Small intestine (tissue), 16 donors: ENCODE data around the gene SDCBP2. TPM values are rescaled to one million over a fixed set of nuclear protein-coding genes. Genes with fewer than 3 reads are reported as not detected.
A peak's percentile ranks its signal among the peaks of the same experiment; 100 is the strongest.

ENCODE experiments used
- DNase-seq, 2 donors: peaks; one replicate each; pipeline versions ENCODE4 v3.0.0 to v3.0.0-alpha.2; 2013
- FAIRE-seq: peaks from 2 replicates; lab custom pipeline; 2012; peaks lifted over from hg19 to GRCh38; lab: Jason Lieb, UNC
- H3K27ac ChIP-seq, 3 donors: one replicate each; pipeline ENCODE4 v1.5.1; 2013; ENCODE audit warnings: low read length in 2 of 3, mild to moderate bottlenecking in 2 of 3, control low read depth in 1 of 3, inconsistent platforms in 1 of 3, low read depth in 1 of 3, moderate library complexity in 1 of 3
- H3K27me3 ChIP-seq, 3 donors: one replicate each; pipeline ENCODE4 v1.6.1; 2013; ENCODE audit warnings: low read length in 3 of 3, inconsistent platforms in 1 of 3; ENCODE audit not compliant: control insufficient read depth in 3 of 3, insufficient read depth in 3 of 3
- H3K36me3 ChIP-seq, 3 donors: one replicate each; pipeline ENCODE4 v1.6.1; 2013; ENCODE audit warnings: low read length in 3 of 3, inconsistent platforms in 1 of 3, low read depth in 1 of 3, mild to moderate bottlenecking in 1 of 3, moderate library complexity in 1 of 3; ENCODE audit not compliant: control insufficient read depth in 3 of 3, insufficient read depth in 2 of 3
- H3K4me1 ChIP-seq, 3 donors: one replicate each; pipeline ENCODE4 v1.6.1; 2013; ENCODE audit warnings: low read length in 2 of 3, inconsistent platforms in 1 of 3, low read depth in 1 of 3, mild to moderate bottlenecking in 1 of 3, moderate library complexity in 1 of 3; ENCODE audit not compliant: control insufficient read depth in 3 of 3, insufficient read depth in 2 of 3
- H3K4me3 ChIP-seq, 3 donors: one replicate each; pipeline ENCODE4 v1.5.1; 2013; ENCODE audit warnings: low read length in 3 of 3, control low read depth in 1 of 3, inconsistent platforms in 1 of 3, low read depth in 1 of 3, mild to moderate bottlenecking in 1 of 3, moderate library complexity in 1 of 3
- H3K9me3 ChIP-seq, 2 donors: one replicate each; pipeline ENCODE4 v1.6.1; 2013; ENCODE audit warnings: low read depth in 1 of 2, low read length in 1 of 2; ENCODE audit not compliant: control insufficient read depth in 2 of 2, insufficient read depth in 1 of 2
- WGBS, 3 donors: extraction: QIAGEN DNeasy Blood & Tissue Kit; methylation state at CpG; one replicate each; pipeline ENCODE4 v1.1.7; 2013; 5-methylcytosine and 5-hydroxymethylcytosine counted together
- long read RNA-seq, 10 donors: transcript quantifications; one replicate each; lab custom pipeline, GENCODE V29; 2026
- polyA plus RNA-seq, 4 donors: library from polyadenylated mRNA; stranded (reverse) in 3 of 4; unstranded in 1 of 4; fragments of 200-250 nt in 3 of 4; fragments of 120-200 nt in 1 of 4; gene quantifications; one replicate each; pipeline versions ENCODE4 v1.2.1 to v1.2.3, GENCODE V29; 2013
- donor health status: healthy with polysubstance abuse.
- donor health status: control.
- donor health status: control.
- donor health status: Bipolar disorder and iron deficiency.
- donor health status: healthy.

Gene SDCBP2, protein sequence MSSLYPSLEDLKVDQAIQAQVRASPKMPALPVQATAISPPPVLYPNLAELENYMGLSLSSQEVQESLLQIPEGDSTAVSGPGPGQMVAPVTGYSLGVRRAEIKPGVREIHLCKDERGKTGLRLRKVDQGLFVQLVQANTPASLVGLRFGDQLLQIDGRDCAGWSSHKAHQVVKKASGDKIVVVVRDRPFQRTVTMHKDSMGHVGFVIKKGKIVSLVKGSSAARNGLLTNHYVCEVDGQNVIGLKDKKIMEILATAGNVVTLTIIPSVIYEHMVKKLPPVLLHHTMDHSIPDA
- polyA plus RNA-seq = 100 to 1,000 TPM in 3 of 4 donors, 10 to 100 TPM in 1; 94.4 to 724 (median 292) TPM
- long read RNA-seq, donor 1, transcript SDCBP2-202 (9 exons, 1,519 nt) = major isoform, 57 of 90 reads
- long read RNA-seq, donor 1, transcript SDCBP2-203 (5 exons, 1,261 nt) = minor isoform, 6 of 90 reads
- long read RNA-seq, donor 1, partial matches to known transcripts = 24 of 90 reads
- long read RNA-seq, donor 1, other reads (novel, unspliced or antisense) = 0 of 90 reads
- long read RNA-seq, donor 2, transcript SDCBP2-202 (9 exons, 1,519 nt) = major isoform, 17 of 22 reads
- long read RNA-seq, donor 2, partial matches to known transcripts = 5 of 22 reads
- long read RNA-seq, donor 2, other reads (novel, unspliced or antisense) = 0 of 22 reads
- long read RNA-seq, donor 3, transcript SDCBP2-202 (9 exons, 1,519 nt) = major isoform, 6 of 14 reads
- long read RNA-seq, donor 3, partial matches to known transcripts = 5 of 14 reads
- long read RNA-seq, donor 3, other reads (novel, unspliced or antisense) = 0 of 14 reads
- long read RNA-seq, donor 4, partial matches to known transcripts = 0 of 1 reads
- long read RNA-seq, donor 4, other reads (novel, unspliced or antisense) = 0 of 1 reads
- long read RNA-seq, donor 5, transcript SDCBP2-202 (9 exons, 1,519 nt) = major isoform, 7 of 7 reads
- long read RNA-seq, donor 5, partial matches to known transcripts = 0 of 7 reads
- long read RNA-seq, donor 5, other reads (novel, unspliced or antisense) = 0 of 7 reads
- long read RNA-seq, donor 6, transcript SDCBP2-202 (9 exons, 1,519 nt) = major isoform, 31 of 40 reads
- long read RNA-seq, donor 6, partial matches to known transcripts = 9 of 40 reads
- long read RNA-seq, donor 6, other reads (novel, unspliced or antisense) = 0 of 40 reads
- long read RNA-seq, donor 7, partial matches to known transcripts = 0 of 1 reads
- long read RNA-seq, donor 7, other reads (novel, unspliced or antisense) = 0 of 1 reads
- long read RNA-seq, donor 8, partial matches to known transcripts = 0 of 1 reads
- long read RNA-seq, donor 8, other reads (novel, unspliced or antisense) = 0 of 1 reads
- long read RNA-seq, donor 9, transcript SDCBP2-202 (9 exons, 1,519 nt) = major isoform, 5 of 6 reads
- long read RNA-seq, donor 9, partial matches to known transcripts = 0 of 6 reads
- long read RNA-seq, donor 9, other reads (novel, unspliced or antisense) = 0 of 6 reads
- long read RNA-seq, donor 10, transcript SDCBP2-202 (9 exons, 1,519 nt) = major isoform, 24 of 29 reads
- long read RNA-seq, donor 10, partial matches to known transcripts = 5 of 29 reads
- long read RNA-seq, donor 10, other reads (novel, unspliced or antisense) = 0 of 29 reads

- Histone ChIP-seq H3K27ac (peak within 1 kb of the TSS; percentile 98 to 99 (median 98)), H3K36me3 (peaks cover 0 to 46% (median 0%) of the 10 kb centered on the region in 3 donors), H3K4me3 (peak within 1 kb of the TSS; percentile 6 to 85 (median 66)), H3K4me1 (peaks cover 5 to 51% (median 15%) of the 10 kb centered on the region in 3 donors), H3K27me3 (no peaks in the 10 kb centered on the region), H3K9me3 (peaks cover 0 to under 1% of the 10 kb centered on the region in 2 donors)
- DNase-seq = peak; percentile 92 to 98
- no peak for FAIRE-seq
- 8 to 56% (median 44%) methylated on average over 8 of the region's 8 CpGs for WGBS, 3 donors
These were observed at the start of gene SDCBP2 for GRCh38 chr20:1328680-1329330. Gene SDCBP2, minus strand, starts transcription at chr20:1329139. Its CDS starts 8,723 bp downstream, at chr20:1320416.

- peaks cover 0 to 28% (median under 1%) of the 10 kb centered on the region in 3 donors for H3K36me3 ChIP-seq
- peaks cover 18 to 29% (median 26%) of the 10 kb centered on the region in 3 donors for H3K4me1 ChIP-seq
- H3K9me3 ChIP-seq = no peaks in the 10 kb centered on the region
- FAIRE-seq (no peak), DNase-seq (no peak)
- H3K27me3 ChIP-seq = no peaks in the 10 kb centered on the region
- H3K27ac ChIP-seq = peak overlapping the region in 1 of 3 donors; percentile 47
- no peak overlapping the region for H3K4me3 ChIP-seq
- WGBS, 3 donors = 82 to 90% (median 88%) methylated on average over 6 of the region's 6 CpGs
These were observed 49.8 kb upstream of the SDCBP2 start for GRCh38 chr20:1378735-1379125.

DNA sequence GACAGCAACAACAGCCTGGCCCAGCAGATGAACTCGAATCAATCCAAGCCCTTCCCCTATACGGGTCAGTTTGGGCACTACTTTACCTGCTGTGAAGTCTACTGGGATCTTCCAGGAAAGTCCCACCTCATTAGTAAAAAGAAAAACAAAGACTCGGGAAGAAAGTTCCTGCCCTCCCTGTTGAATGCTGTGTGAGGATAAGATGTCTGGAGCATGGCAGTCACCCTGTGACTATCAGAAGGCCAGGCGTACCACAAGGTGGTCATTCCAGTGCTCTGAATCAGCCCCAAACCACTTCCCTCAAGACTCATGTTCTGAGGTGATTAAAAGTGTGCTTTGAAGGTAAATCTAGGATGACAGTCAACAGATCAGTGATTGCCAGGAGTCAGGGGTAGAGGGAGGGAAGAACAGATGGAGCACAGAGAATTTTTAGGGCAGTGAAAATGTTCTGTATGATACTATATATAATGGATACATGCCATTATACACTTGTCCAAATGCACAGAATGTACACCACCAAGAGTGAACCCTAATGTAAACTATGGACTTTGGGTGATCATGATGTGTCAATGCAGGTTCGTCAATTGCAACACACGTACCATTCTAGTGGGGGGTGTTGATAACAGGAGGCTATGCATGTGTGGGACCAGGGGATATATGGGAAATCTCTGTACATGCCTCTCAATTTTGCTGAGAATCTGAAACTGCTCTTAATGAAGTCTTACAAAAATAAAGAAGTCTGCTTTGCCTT lies 49.2 kb upstream of the SDCBP2 start:
- H3K4me3 ChIP-seq = no peak overlapping the region
- H3K27ac ChIP-seq = peak overlapping the region; percentile 13 to 70 (median 33)
- WGBS, 3 donors = 54 to 69% (median 55%) methylated on average over 6 of the region's 6 CpGs
- peaks cover 0 to 33% (median 2%) of the 10 kb centered on the region in 3 donors for H3K36me3 ChIP-seq
- H3K9me3 ChIP-seq = no peaks in the 10 kb centered on the region
- FAIRE-seq = no peak
- peak; percentile 72 to 83 for DNase-seq
- no peaks in the 10 kb centered on the region for H3K27me3 ChIP-seq
- H3K4me1 ChIP-seq = peaks cover 16 to 26% (median 26%) of the 10 kb centered on the region in 3 donors

DNA sequence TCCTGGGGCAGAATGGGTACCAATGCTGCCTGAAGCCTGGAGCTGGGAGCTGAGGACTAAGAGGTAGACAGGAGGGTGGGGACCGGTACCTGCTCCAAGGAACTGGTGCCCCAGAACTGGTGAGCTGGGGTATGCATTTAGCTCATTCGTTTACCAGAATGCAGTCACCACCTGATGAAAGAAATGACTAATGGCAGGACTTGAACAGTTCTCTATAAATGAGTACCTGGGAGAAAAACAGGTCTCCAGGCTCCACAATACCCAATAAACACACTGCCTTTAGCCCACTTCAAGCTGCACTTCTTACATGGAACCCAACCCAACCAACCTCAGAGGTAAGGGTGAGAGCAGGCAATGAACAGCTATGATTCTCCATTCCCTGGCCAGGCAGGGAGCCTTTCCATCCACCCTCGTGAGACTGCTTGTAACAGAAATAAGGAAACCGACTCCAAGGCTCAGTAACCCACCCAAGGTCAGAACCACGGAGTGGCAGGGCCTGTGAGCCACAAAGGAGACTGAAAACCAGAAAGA lies 48.5 kb upstream of the SDCBP2 start:
- FAIRE-seq (no peak), DNase-seq (no peak)
- Histone ChIP-seq H3K27ac (peak overlapping the region in 2 of 3 donors; percentile 33 to 70), H3K27me3 (no peaks in the 10 kb centered on the region), H3K9me3 (no peaks in the 10 kb centered on the region), H3K4me1 (peaks cover 16 to 26% (median 23%) of the 10 kb centered on the region in 3 donors), H3K4me3 (no peak overlapping the region), H3K36me3 (peaks cover 0 to 32% (median 2%) of the 10 kb centered on the region in 3 donors)
- 65 to 82% (median 72%) methylated on average over 5 of the region's 5 CpGs for WGBS, 3 donors

DNA sequence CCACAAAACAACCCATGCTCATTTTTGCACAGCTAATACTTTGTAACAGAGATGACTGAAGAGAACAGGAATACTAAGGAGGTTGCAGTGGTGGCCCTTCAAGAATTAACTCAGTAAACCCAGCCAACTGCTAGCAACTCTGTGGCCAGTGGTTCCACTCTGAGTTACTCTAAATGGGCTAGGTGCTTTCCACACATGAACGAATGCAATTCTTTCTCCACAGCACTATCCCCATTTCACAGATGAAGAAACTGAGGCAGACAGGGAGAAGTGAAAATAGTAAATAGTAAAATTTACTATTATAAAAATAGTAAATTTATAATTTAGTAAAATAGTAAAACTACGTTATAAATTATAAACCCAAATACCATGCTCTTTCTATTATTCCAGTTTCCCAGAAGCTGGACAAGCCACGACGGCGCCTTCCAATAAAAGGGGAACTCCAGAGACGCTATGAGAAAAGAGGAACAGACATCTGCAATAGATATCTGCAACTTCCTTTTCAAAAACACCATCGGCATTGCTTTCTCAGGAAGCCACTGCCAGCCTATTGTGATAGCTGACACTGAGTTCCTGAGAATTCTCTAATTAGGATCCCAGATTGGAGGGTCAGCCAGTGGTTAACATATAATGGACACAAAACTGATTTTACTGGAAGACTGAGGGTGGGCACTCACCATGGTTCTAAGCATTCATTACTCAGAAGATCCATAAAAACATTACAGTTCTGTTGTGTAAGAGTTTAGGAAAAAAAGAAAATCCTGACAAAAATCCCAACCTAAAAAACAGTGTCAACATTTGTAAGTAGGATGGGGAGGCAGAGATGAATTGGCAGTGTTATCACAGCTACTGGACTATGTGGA lies 47.7 kb upstream of the SDCBP2 start:
- H3K27ac ChIP-seq = peak overlapping the region in 1 of 3 donors; percentile 33
- H3K36me3 ChIP-seq = peaks cover 0 to 35% (median 4%) of the 10 kb centered on the region in 3 donors
- H3K4me3 ChIP-seq = no peak overlapping the region
- FAIRE-seq (no peak), DNase-seq (no peak)
- H3K27me3 ChIP-seq = no peaks in the 10 kb centered on the region
- no peaks in the 10 kb centered on the region for H3K9me3 ChIP-seq
- peaks cover 16 to 26% (median 23%) of the 10 kb centered on the region in 3 donors for H3K4me1 ChIP-seq
- 60 to 75% (median 75%) methylated on average over 7 of the region's 7 CpGs for WGBS, 3 donors

DNA sequence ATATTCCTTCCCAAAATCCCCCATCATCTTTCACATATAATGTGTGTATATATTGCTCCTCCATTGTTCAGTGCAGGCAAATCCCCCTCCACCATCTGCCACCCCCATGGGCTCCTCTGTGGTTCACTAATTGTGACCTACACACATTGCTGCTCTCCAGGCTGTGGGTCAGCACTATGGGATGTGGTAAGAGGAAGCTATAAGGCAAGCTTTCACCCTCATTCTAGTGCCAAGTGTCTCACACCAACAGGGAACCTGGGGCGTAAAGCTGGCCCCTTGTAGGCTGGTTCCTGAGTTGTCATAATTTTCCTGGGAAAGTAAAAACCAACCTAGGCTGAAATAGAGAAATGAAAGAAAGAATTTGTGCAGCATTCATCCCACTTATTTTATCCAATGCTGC lies 47.1 kb upstream of the SDCBP2 start:
- Histone ChIP-seq H3K4me1 (peaks cover 16 to 26% (median 23%) of the 10 kb centered on the region in 3 donors), H3K27ac (peak overlapping the region in 1 of 3 donors; percentile 28)

More for the DNA sequence above, 47.1 kb upstream of the SDCBP2 start:
- Histone ChIP-seq H3K36me3 (peaks cover 0 to 40% (median 6%) of the 10 kb centered on the region in 3 donors), H3K4me3 (no peak overlapping the region), H3K9me3 (no peaks in the 10 kb centered on the region), H3K27me3 (no peaks in the 10 kb centered on the region)
- WGBS, 3 donors = 79 to 100% (median 88%) methylated on average over 1 of the region's 1 CpG
- no peak for FAIRE-seq
- no peak for DNase-seq
